ENCODE data around the gene SLC44A3.

- TF ChIP-seq EZH2phosphoT487 (IDR thresholded peaks at IDR 0.05; ENCODE audit: borderline replicate concordance, low read depth) (no peak), CTCF (IDR thresholded peaks at IDR 0.05) (no peak), SIN3A (IDR thresholded peaks at IDR 0.05; ENCODE audit: borderline replicate concordance, low read depth, low read length) (no peak), SMC3 (IDR thresholded peaks at IDR 0.05; ENCODE audit: low read depth, low read length) (no peak), REST (IDR thresholded peaks at IDR 0.05; ENCODE audit: low read depth, low read length) (no peak)
Observed at GRCh38 chr1:94856004-94856403, 35.8 kb downstream of the SLC44A3 start.

Data from SK-N-SH (cell line).